ENCODE measurements around the gene PRKCE. TPM values are rescaled to one million over a fixed set of nuclear protein-coding genes. Genes with fewer than 3 reads are reported as not detected.

The PRKCE gene
- total RNA-seq, 1 donor from 2014 or later, result 15.7 TPM

DNA sequence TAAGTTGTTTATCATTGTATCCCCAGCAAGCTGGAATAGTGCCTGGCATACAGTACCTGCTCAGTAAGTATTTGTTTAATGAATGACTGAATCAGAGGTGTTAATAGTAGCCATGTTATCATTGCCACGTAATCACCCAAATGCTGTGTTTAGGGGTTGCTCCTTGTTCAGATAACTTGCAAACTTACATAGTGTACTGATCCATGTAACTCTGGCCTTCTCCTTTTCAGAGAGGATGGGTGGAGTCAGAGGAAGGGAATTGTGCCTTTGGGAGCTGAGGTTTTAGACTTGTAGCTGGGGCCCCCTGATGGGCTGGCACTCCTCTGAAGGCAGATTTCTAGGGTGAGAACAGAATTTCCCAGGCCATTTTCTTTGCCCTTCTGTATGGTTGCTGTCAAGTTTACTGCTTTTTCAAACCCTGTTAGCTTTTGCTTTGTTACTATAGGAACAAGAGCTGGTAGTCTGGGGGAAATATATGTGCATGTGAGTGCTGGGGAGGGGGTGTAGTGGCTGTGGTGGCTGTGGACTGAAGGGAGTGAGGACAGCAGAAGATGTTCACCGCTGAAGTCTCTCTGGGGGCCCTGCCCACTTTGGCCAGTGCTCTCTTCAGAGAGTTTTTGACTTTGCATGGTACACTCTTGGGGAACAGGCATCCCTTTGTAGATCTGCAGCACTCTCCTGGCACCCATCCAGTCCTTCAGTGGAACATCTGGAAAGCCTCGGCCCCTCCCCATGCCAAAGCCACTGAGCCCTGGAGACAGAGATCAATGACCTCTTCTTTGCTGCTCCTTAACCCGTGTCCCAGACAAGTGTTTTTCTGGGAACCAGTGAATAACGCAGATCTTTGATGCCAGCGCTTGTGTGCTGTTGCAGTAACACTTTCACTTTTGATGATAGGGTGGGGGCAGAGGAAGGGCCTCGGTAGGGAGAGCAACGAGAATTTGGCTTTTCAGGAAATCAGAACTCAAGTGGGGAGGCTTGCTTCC lies 209.0 kb downstream of the PRKCE start:
- DNase-seq, result peak; percentile 88

DNA sequence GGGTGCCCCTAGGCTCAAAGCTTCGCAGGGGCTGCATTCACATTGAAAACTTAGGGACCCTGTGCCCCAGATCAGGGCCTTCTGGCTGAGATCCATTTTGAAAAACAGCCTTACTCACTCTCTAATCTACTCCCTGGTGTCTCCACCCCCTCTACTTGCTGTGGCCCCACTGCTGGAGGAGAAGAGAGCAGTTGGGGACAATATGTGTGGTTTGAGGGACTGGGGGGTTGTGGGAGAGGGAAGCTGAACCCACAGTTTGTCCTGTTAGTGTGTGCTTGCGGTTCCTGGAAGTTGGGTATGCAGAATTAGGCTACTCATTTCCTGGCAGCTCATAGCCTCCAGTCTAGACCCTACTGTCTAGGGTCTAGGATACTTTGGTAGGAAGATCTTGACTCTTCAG lies 211.4 kb downstream of the PRKCE start:
- DNase-seq, result no peak

- DNase-seq, result no peak
Measured at GRCh38 chr2:45864121-45864520, 212.6 kb downstream of the PRKCE start.

GRCh38 chr2:45867349-45867748 lies 215.9 kb downstream of the PRKCE start:
- no peak for DNase-seq

- no peak for DNase-seq
Measured at GRCh38 chr2:45867800-45868199, 216.3 kb downstream of the PRKCE start.

DNA sequence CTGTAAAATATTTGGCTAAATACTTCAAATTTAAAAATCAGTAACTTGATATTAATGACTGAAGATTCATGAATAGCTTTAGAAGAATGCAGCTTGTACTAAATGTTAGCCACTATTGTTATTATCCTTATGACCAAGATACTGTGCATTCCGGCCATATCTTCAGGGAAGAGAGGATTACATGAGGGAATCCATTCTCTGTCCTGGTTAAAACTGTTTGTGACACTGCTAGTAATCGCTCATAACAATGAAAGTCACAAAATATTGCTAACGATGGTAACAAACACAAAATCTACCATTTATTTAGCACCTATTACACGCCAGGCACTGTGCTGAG lies 217.7 kb downstream of the PRKCE start:
- DNase-seq, result no peak

GRCh38 chr2:45871025-45871424 lies 219.6 kb downstream of the PRKCE start:
- no peak for DNase-seq

DNA sequence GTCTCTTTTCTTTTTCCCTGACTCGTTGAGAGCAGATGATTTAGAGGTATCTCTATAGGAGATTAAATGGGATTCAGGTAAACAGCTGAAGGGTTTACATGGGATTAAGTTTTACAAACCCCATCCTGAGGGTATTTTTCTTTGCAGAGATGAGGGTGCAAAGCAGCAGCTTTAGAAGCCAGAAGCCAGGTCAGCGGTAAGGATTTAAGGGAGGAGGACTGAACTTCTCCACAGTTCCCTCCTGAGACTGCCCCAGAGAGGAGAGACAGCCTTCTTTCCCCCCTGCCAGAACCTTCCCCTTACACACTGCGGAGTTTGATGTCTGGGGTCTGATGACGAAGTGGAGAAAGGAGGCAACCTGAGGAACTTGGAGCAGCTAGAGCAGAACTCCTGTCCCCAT lies 220.1 kb downstream of the PRKCE start:
- no peak for DNase-seq

DNA sequence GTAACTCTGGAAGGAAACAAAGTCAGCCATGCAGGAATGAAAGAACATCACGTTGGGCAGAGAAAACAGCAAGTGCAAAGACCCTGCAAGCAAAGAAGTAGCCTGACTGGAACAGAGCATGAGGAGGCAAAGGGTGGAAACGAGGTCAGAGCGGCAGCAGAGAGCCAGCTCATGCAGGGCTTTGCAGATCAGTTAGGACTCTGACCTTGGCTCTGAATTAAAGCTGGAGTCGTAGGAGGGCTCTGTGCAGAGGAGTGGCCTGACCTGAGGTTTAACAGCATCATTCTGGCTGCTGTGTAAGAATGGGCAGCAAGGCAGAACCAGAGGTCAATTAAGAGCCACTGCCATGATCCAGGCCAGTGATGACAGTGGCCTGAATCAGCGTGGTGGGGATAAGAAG lies 220.7 kb downstream of the PRKCE start:
- no peak for DNase-seq

- peak; percentile 87 for DNase-seq
Measured at GRCh38 chr2:45874344-45874743, 222.9 kb downstream of the PRKCE start.

DNA sequence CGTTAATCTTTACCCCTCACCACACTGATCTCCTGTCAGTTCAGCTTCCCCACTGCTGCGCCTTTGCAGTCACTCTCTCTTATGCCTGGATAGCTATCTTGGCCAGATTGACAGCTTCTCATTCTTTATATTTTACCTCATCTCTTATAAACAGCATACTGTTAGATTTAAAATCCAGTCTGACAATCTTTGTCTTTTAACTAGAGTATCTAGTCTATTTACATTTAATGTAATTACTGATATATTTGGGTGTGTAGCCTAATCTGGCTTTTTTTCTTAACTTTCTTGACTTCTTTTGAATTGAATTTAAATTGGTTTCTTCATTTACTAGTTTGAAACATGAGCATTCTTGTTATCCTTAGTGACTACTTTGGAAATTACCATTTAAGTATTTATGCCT lies 225.1 kb downstream of the PRKCE start:
- no peak for DNase-seq

- no peak for DNase-seq
Measured at GRCh38 chr2:45879406-45879805, 227.9 kb downstream of the PRKCE start.

DNA sequence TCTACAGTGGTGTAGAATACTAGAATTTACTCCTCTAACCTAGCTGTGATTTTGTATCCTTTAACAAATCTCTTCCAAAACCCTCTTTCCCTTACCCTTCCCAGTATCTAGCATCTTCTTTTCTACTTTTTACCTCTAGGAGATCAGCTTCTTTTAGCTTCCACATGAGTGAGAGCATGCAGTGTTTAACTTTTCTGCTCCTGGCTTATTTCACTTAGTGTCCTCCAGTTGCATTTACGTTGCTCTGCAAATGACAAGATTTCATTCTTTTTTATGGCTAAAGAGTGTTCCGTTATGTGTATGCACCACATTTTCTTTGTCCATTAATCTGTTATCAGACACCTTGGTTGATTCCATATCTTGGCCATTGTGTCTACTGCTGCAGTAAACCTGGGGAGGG lies 228.5 kb downstream of the PRKCE start:
- DNase-seq, result no peak

DNA sequence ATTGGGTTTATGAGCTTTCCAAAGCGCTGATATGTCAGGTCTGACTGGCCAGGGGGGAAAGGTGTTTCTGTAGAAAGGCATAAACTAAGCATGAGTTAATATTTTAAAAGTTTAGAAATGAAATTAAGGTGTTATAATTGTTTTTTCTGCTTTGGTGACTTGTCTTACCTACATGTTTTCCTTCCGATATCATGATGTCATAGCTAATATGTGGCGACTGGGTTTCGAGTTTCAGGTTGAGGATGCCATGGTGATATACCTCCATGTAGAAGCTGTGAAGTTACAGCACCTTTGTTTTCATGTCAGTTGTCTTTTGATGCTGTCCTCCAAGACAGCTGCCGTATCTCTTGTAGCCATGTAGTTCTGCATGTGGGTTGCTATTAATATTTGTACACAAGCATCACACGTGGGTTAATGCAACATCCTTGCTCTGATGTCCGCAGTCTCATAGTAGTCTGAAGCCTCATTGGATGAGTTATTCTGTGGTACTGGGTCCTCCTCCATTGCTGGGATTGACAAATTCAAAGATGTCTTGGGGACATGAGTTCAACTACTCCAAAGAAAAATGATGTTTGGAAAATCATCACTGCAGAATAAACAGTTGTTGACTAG lies 230.6 kb downstream of the PRKCE start:
- DNase-seq, result no peak

DNA sequence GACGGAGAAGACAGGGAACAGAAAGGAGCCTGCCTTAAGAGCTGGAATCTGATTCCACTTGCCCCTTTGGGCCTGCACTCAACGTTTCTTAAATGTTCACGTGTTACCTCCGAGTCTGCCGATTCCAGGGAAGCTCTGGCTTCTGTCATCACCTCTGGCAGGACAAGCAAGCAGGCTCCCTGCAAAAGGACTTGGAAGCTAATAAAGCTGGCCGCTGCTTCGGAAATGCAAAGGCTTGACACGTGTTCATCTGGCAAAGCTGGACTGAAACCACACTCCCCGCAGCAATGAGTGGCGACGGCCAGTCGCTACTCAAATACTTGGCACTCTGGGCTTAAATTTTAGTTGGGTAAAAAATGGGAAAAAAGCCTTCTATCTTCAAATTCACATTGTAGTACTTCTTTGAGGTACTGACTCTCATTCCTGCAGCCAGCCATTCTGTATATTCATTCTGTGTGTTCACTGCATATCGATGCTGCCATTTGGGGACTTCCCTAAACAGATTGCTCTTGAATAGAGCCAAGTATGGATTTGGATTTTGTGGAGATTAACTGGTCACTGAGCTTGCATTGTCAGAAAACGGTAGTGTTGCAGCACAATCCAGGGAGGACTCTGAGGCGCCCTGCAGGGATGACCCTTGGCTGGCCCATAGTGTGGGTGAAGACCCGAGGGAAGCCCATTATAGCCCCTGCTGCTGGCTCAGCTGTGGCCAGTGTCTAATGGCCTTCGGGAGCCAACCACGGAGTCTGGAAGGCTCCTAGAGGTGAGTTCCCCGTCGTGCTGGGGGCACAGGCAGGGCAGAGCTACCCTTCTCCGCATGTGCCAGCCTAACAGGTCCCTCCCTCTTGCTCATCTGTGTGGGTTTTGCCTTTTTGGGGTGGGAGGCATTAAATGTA lies 231.5 kb downstream of the PRKCE start:
- DNase-seq, result peak; percentile 91

DNA sequence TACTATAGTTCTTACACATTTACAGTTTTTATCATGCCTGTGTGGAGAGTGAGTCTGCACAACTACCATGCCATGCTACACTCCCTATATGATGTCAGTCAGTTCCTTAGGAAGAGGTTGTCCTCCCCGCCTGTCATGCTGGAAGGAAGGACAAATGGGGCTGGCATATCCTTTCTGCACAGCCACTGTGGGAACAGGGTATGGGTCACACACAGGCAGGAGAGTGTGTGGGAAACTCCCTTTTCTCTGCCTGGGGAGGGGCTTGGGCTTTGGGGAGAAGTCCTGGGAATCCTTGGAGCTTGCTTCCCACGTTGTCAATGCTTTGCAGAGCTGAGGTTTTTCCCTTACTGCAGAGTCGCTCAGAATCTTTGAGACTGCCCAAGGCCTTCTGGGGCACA lies 232.1 kb downstream of the PRKCE start:
- DNase-seq, result no peak

- no peak for DNase-seq
Measured at GRCh38 chr2:45884126-45884525, 232.7 kb downstream of the PRKCE start.

DNA sequence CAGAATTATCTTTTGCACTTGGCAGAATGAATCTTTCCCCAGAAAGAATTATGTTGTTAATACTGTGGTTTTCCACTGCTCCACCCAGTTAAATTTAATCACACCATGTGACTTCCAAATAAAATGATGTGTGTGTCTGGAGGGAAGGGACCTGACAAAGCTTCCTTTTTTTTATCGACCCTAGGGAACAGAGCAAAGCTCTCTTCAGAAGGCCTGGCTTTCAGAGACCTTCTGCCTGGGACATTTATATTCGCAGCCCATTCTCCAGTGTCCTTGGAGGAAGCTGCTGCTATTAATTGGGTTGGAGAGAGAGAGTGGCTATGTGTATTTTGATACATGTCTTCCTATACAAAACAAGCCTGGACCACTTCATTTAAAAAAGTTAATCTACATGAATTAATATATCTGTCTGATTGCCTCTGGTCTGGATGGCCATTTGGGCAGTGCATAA lies 233.7 kb downstream of the PRKCE start:
- peak; percentile 54 for DNase-seq

DNA sequence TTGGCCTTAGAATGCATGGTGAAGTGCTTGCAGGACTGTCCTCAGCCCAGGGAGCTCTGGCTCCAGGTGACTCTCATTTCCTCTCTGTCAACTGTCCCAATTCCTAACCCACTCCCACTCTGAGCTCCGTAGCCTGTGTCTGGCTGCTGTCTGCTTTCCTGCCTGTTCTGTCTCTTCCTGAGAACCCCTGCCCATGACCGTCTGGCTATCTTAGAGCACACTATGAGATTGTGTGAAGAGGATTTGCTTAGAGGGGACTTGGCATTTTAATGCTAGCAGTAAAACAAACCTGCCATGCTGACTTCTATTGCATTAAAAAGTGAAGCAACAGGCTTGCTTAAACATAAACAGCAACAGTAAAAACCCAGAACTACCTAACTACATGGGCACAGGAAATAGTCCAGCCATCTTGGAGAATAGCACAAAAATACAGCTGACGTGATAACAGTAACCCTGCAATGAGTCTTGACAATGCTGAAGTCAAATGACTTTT lies 234.7 kb downstream of the PRKCE start:
- no peak for DNase-seq

- no peak for DNase-seq
Measured at GRCh38 chr2:45888167-45888566, 236.7 kb downstream of the PRKCE start.

- no peak for DNase-seq
Measured at GRCh38 chr2:45888641-45889040, 237.2 kb downstream of the PRKCE start.

GRCh38 chr2:45889053-45889452 lies 237.6 kb downstream of the PRKCE start:
- peak; percentile 89 for DNase-seq

All from tongue (tissue), 2 donors.